NB4 (cell line): ENCODE measurements around the gene ACSM5.
"Not testable (repeated sequence)": the region's sequence is repeated elsewhere in the genome, so short reads cannot be mapped to it uniquely, and the experiment has no call there.

Experiments
- MYC ChIP-seq: IDR thresholded peaks from 2 replicates; pipeline ENCODE4 v1.6.1; 2011; ENCODE audit warnings: low read depth, low read length
- POLR2A ChIP-seq: IDR thresholded peaks from 2 replicates; pipeline ENCODE4 v1.6.1; 2011; ENCODE audit warnings: mild to moderate bottlenecking; ENCODE audit not compliant: insufficient read length; ENCODE audit errors: extremely low read depth
- TF ChIP-seq, protein P1 (sequence below): IDR thresholded peaks from 2 replicates; pipeline ENCODE4 v1.6.1; 2011; ENCODE audit warnings: low read depth, low read length
- TF ChIP-seq, protein P2 (sequence below): IDR thresholded peaks from one replicate; pipeline ENCODE4 v1.5.1; 2012; ENCODE audit warnings: low read depth, low read length

DNA sequence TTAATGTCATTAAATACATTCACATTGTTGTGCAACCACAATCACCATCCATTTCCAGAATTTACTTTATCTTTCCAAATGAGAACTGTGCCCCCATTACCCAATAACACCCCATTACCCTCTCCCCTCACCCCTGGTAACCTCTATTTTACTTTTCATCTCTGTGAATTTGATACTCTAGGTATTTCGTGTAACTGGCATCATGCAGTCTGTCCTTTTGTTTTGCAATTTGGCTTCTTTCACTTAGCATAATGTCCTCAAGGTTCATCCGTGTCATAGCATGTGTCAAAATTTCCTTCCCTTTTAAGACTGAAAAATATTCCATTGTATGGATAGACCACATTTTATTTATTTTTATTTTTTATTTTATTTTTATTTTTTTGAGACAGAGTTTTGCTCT lies 12.4 kb downstream of the ACSM5 start:
- not testable (repeated sequence) for TF ChIP-seq POLR2A, MYC
- TF ChIP-seq, protein P1, sequence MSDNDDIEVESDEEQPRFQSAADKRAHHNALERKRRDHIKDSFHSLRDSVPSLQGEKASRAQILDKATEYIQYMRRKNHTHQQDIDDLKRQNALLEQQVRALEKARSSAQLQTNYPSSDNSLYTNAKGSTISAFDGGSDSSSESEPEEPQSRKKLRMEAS, result not testable (repeated sequence)
- TF ChIP-seq, protein P2, sequence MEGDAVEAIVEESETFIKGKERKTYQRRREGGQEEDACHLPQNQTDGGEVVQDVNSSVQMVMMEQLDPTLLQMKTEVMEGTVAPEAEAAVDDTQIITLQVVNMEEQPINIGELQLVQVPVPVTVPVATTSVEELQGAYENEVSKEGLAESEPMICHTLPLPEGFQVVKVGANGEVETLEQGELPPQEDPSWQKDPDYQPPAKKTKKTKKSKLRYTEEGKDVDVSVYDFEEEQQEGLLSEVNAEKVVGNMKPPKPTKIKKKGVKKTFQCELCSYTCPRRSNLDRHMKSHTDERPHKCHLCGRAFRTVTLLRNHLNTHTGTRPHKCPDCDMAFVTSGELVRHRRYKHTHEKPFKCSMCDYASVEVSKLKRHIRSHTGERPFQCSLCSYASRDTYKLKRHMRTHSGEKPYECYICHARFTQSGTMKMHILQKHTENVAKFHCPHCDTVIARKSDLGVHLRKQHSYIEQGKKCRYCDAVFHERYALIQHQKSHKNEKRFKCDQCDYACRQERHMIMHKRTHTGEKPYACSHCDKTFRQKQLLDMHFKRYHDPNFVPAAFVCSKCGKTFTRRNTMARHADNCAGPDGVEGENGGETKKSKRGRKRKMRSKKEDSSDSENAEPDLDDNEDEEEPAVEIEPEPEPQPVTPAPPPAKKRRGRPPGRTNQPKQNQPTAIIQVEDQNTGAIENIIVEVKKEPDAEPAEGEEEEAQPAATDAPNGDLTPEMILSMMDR, result not testable (repeated sequence)
